Uterus (tissue), 4 donors: ENCODE results near the gene CYP11A1. TPM values are rescaled to one million over a fixed set of nuclear protein-coding genes. Genes with fewer than 3 reads are reported as not detected.
A peak's percentile ranks its signal among the peaks of the same experiment; 100 is the strongest.

ENCODE experiments used
- DNase-seq, 2 donors: peaks; one replicate each; pipeline ENCODE4 v3.0.0-alpha.2; 2019 to 2020
- H3K27ac ChIP-seq, 2 donors: fragments of 200-600 bp; sonication (generic); 1 replicate in 1 of 2; 2 replicates in 1 of 2; pipeline ENCODE4 v1.5.1; 2016 to 2018
- H3K27me3 ChIP-seq, 2 donors: fragments of 200-600 bp; sonication (generic); one replicate each; pipeline ENCODE4 v1.5.1; 2018 to 2019; ENCODE audit warnings: control low read depth in 1 of 2
- H3K36me3 ChIP-seq, 2 donors: fragments of 200-600 bp; sonication (generic); one replicate each; pipeline ENCODE4 v1.5.1; 2019; ENCODE audit warnings: control low read depth in 1 of 2
- H3K4me1 ChIP-seq, 2 donors: fragments of 200-600 bp; sonication (generic); one replicate each; pipeline ENCODE4 v1.5.1; 2018 to 2019; ENCODE audit warnings: control low read depth in 1 of 2
- H3K4me3 ChIP-seq, 2 donors: fragments of 200-600 bp; sonication (generic); 1 replicate in 1 of 2; 2 replicates in 1 of 2; pipeline ENCODE4 v1.5.1; 2018 to 2019; ENCODE audit warnings: mild to moderate bottlenecking in 1 of 2
- H3K9me3 ChIP-seq, 2 donors: fragments of 200-600 bp; sonication (generic); one replicate each; pipeline ENCODE4 v1.5.1; 2019; ENCODE audit warnings: control low read depth in 1 of 2
- CTCF ChIP-seq, 4 experiments: fragments of 200-600 bp in 2 of 4; fragments of 450-650 bp in 2 of 4; sonication (generic) in 2 of 4; IDR thresholded peaks; one replicate each; pipeline ENCODE4 v1.5.1; 2016 to 2019; ENCODE audit warnings: antibody characterized with exemption in 4 of 4, mild to moderate bottlenecking in 2 of 4, moderate library complexity in 1 of 4
- POLR2A ChIP-seq, 2 donors: fragments of 450-650 bp; IDR thresholded peaks; one replicate each; pipeline ENCODE4 v1.6.1; 2016; ENCODE audit warnings: antibody characterized with exemption in 2 of 2, mild to moderate bottlenecking in 1 of 2, moderate library complexity in 1 of 2
- intact Hi-C: fragments of 100-400 bp; cut with DNase I; formaldehyde crosslinking; loops from one replicate; pipeline ENCODE4 v1.15.1; 2023; ENCODE audit warnings: low total_unique reads
- total RNA-seq, 4 donors: library from RNA; depleted of rRNA in 3 of 4; stranded (reverse); fragments of >200 nt in 3 of 4; gene quantifications; one replicate each; pipeline versions ENCODE4 v1.1.0 to v1.2.4, GENCODE V29; 2014 to 2023
- donor health status: DM: yes; HTN: yes; CAD: no.

CYP11A1 gene
- total RNA-seq, 4 donors from 2014 or later = 1.1 to 2.3 TPM; not detected in 2

GRCh38 chr15:74303741-74304309 lies 63.6 kb downstream of the CYP11A1 start:
- H3K4me3 ChIP-seq = no peak overlapping the region
- H3K27ac ChIP-seq = no peak overlapping the region
- DNase-seq = no peak
- no peaks in the 10 kb centered on the region for H3K27me3 ChIP-seq
- H3K4me1 ChIP-seq = no peaks in the 10 kb centered on the region
- no peaks in the 10 kb centered on the region for H3K36me3 ChIP-seq
- TF ChIP-seq CTCF (IDR thresholded peaks at IDR 0.05) = no peak
- no peak for TF ChIP-seq POLR2A (IDR thresholded peaks at IDR 0.05)
- intact Hi-C loops = loop anchor here (5.0 kb wide), 1 partner anchor 177 kb away; no protein-coding TSS in a partner anchor
- no peaks in the 10 kb centered on the region for H3K9me3 ChIP-seq

GRCh38 chr15:74302821-74303359 lies 64.6 kb downstream of the CYP11A1 start:
- Histone ChIP-seq H3K36me3 (no peaks in the 10 kb centered on the region), H3K4me3 (no peak overlapping the region), H3K4me1 (no peaks in the 10 kb centered on the region), H3K9me3 (no peaks in the 10 kb centered on the region), H3K27ac (no peak overlapping the region), H3K27me3 (no peaks in the 10 kb centered on the region)
- intact Hi-C loops = loop anchor here (5.0 kb wide), 1 partner anchor 176 kb away; no protein-coding TSS in a partner anchor
- peak; percentile 47 to 69 (median 63) for TF ChIP-seq CTCF (IDR thresholded peaks at IDR 0.05)
- TF ChIP-seq POLR2A (IDR thresholded peaks at IDR 0.05) = no peak
- peak in 1 of 2 donors; percentile 43 for DNase-seq

GRCh38 chr15:74301583-74302361 lies 65.7 kb downstream of the CYP11A1 start:
- Histone ChIP-seq H3K4me1 (no peaks in the 10 kb centered on the region), H3K4me3 (no peak overlapping the region), H3K27ac (no peak overlapping the region), H3K9me3 (no peaks in the 10 kb centered on the region), H3K27me3 (no peaks in the 10 kb centered on the region), H3K36me3 (no peaks in the 10 kb centered on the region)
- no peak for TF ChIP-seq POLR2A (IDR thresholded peaks at IDR 0.05)
- intact Hi-C loops = loop anchor here (5.0 kb wide), 1 partner anchor 174 kb away; no protein-coding TSS in a partner anchor
- DNase-seq = no peak

- Histone ChIP-seq H3K4me3 (no peak overlapping the region), H3K27me3 (no peaks in the 10 kb centered on the region), H3K4me1 (no peaks in the 10 kb centered on the region), H3K9me3 (no peaks in the 10 kb centered on the region), H3K36me3 (no peaks in the 10 kb centered on the region), H3K27ac (no peak overlapping the region)
- no peak for DNase-seq
- intact Hi-C loops = loop anchor here (5.0 kb wide), 1 partner anchor 173 kb away; no protein-coding TSS in a partner anchor
- TF ChIP-seq CTCF (IDR thresholded peaks at IDR 0.05) (no peak), POLR2A (IDR thresholded peaks at IDR 0.05) (no peak)
Measured at GRCh38 chr15:74300057-74300795, 67.2 kb downstream of the CYP11A1 start.

- no peak for TF ChIP-seq POLR2A (IDR thresholded peaks at IDR 0.05)
- no peak for TF ChIP-seq CTCF (IDR thresholded peaks at IDR 0.05)
Measured at GRCh38 chr15:74297887-74298286, 69.6 kb downstream of the CYP11A1 start.

More at GRCh38 chr15:74297887-74298286, 69.6 kb downstream of the CYP11A1 start:
- Histone ChIP-seq H3K27me3 (no peaks in the 10 kb centered on the region), H3K4me1 (no peaks in the 10 kb centered on the region), H3K9me3 (no peaks in the 10 kb centered on the region), H3K4me3 (no peak overlapping the region), H3K36me3 (no peaks in the 10 kb centered on the region), H3K27ac (no peak overlapping the region)
- intact Hi-C loops = no loop called here
- no peak for DNase-seq
